Small intestine (tissue), 7 donors: ENCODE data around the gene ACTBL2. TPM values are rescaled to one million over a fixed set of nuclear protein-coding genes. Genes with fewer than 3 reads are reported as not detected.

Experiments
- DNase-seq, 2 donors: peaks; one replicate each; pipeline versions ENCODE4 v3.0.0 to v3.0.0-alpha.2; 2013
- FAIRE-seq: peaks from 2 replicates; lab custom pipeline; 2012; peaks lifted over from hg19 to GRCh38; lab: Jason Lieb, UNC
- H3K27ac ChIP-seq, 3 donors: one replicate each; pipeline ENCODE4 v1.5.1; 2013; ENCODE audit warnings: low read length in 2 of 3, mild to moderate bottlenecking in 2 of 3, control low read depth in 1 of 3, inconsistent platforms in 1 of 3, low read depth in 1 of 3, moderate library complexity in 1 of 3
- H3K27me3 ChIP-seq, 3 donors: one replicate each; pipeline ENCODE4 v1.6.1; 2013; ENCODE audit warnings: low read length in 3 of 3, inconsistent platforms in 1 of 3; ENCODE audit not compliant: control insufficient read depth in 3 of 3, insufficient read depth in 3 of 3
- H3K36me3 ChIP-seq, 3 donors: one replicate each; pipeline ENCODE4 v1.6.1; 2013; ENCODE audit warnings: low read length in 3 of 3, inconsistent platforms in 1 of 3, low read depth in 1 of 3, mild to moderate bottlenecking in 1 of 3, moderate library complexity in 1 of 3; ENCODE audit not compliant: control insufficient read depth in 3 of 3, insufficient read depth in 2 of 3
- H3K4me1 ChIP-seq, 3 donors: one replicate each; pipeline ENCODE4 v1.6.1; 2013; ENCODE audit warnings: low read length in 2 of 3, inconsistent platforms in 1 of 3, low read depth in 1 of 3, mild to moderate bottlenecking in 1 of 3, moderate library complexity in 1 of 3; ENCODE audit not compliant: control insufficient read depth in 3 of 3, insufficient read depth in 2 of 3
- H3K4me3 ChIP-seq, 3 donors: one replicate each; pipeline ENCODE4 v1.5.1; 2013; ENCODE audit warnings: low read length in 3 of 3, control low read depth in 1 of 3, inconsistent platforms in 1 of 3, low read depth in 1 of 3, mild to moderate bottlenecking in 1 of 3, moderate library complexity in 1 of 3
- H3K9me3 ChIP-seq, 2 donors: one replicate each; pipeline ENCODE4 v1.6.1; 2013; ENCODE audit warnings: low read depth in 1 of 2, low read length in 1 of 2; ENCODE audit not compliant: control insufficient read depth in 2 of 2, insufficient read depth in 1 of 2
- WGBS, 3 donors: extraction: QIAGEN DNeasy Blood & Tissue Kit; methylation state at CpG; one replicate each; pipeline ENCODE4 v1.1.7; 2013; 5-methylcytosine and 5-hydroxymethylcytosine counted together
- polyA plus RNA-seq, 4 donors: library from polyadenylated mRNA; stranded (reverse) in 3 of 4; unstranded in 1 of 4; fragments of 200-250 nt in 3 of 4; fragments of 120-200 nt in 1 of 4; gene quantifications; one replicate each; pipeline versions ENCODE4 v1.2.1 to v1.2.3, GENCODE V29; 2013
- donor health status: healthy with polysubstance abuse.
- donor health status: control.
- donor health status: control.
- donor health status: Bipolar disorder and iron deficiency.
- donor health status: healthy.

ACTBL2 gene
- polyA plus RNA-seq, 4 donors: not detected

GRCh38 chr5:57513785-57514184, 31.2 kb upstream of the ACTBL2 start:
- peaks cover 2 to 7% (median 4%) of the 10 kb centered on the region in 3 donors for H3K27me3 ChIP-seq
- WGBS, 3 donors: 90 to 96% (median 91%) methylated on average over 2 of the region's 2 CpGs
- FAIRE-seq (no peak), DNase-seq (no peak)
- H3K4me1 ChIP-seq: no peaks in the 10 kb centered on the region
- H3K27ac ChIP-seq: no peak overlapping the region
- H3K9me3 ChIP-seq: no peaks in the 10 kb centered on the region
- H3K4me3 ChIP-seq: no peak overlapping the region
- H3K36me3 ChIP-seq: no peaks in the 10 kb centered on the region

- FAIRE-seq (no peak), DNase-seq (no peak)
- Histone ChIP-seq H3K4me1 (no peaks in the 10 kb centered on the region), H3K36me3 (no peaks in the 10 kb centered on the region), H3K9me3 (no peaks in the 10 kb centered on the region), H3K4me3 (no peak overlapping the region), H3K27ac (no peak overlapping the region), H3K27me3 (peaks cover 2 to 7% (median 3%) of the 10 kb centered on the region in 3 donors)
- 38 to 74% (median 43%) methylated on average over 1 of the region's 1 CpG for WGBS, 3 donors
These were observed 28.7 kb upstream of the ACTBL2 start for GRCh38 chr5:57511321-57511720.

GRCh38 chr5:57509501-57510260, 27.1 kb upstream of the ACTBL2 start:
- WGBS, 3 donors: 61 to 69% (median 67%) methylated on average over 3 of the region's 3 CpGs

GRCh38 chr5:57508211-57508610, 25.6 kb upstream of the ACTBL2 start:
- H3K27ac ChIP-seq: no peak overlapping the region
- no peaks in the 10 kb centered on the region for H3K4me1 ChIP-seq
- no peaks in the 10 kb centered on the region for H3K36me3 ChIP-seq
- no peaks in the 10 kb centered on the region for H3K9me3 ChIP-seq
- FAIRE-seq: no peak
- WGBS, 3 donors: 71 to 86% (median 78%) methylated on average over 2 of the region's 2 CpGs
- no peak for DNase-seq
- no peak overlapping the region for H3K4me3 ChIP-seq
- peaks cover 2 to 10% (median 2%) of the 10 kb centered on the region in 3 donors for H3K27me3 ChIP-seq

More at GRCh38 chr5:57509501-57510260, 27.1 kb upstream of the ACTBL2 start:
- FAIRE-seq (no peak), DNase-seq (no peak)
- Histone ChIP-seq H3K27ac (no peak overlapping the region), H3K27me3 (peaks cover 2 to 7% (median 2%) of the 10 kb centered on the region in 3 donors), H3K9me3 (no peaks in the 10 kb centered on the region), H3K36me3 (no peaks in the 10 kb centered on the region), H3K4me3 (no peak overlapping the region), H3K4me1 (no peaks in the 10 kb centered on the region)

- Histone ChIP-seq H3K27me3 (peaks cover 2% of the 10 kb centered on the region in 3 donors), H3K27ac (no peak overlapping the region), H3K36me3 (no peaks in the 10 kb centered on the region), H3K4me1 (no peaks in the 10 kb centered on the region), H3K4me3 (no peak overlapping the region), H3K9me3 (no peaks in the 10 kb centered on the region)
- DNase-seq (no peak), FAIRE-seq (no peak)
- 43 to 75% (median 60%) methylated on average over 5 of the region's 5 CpGs for WGBS, 3 donors
These were observed 22.9 kb upstream of the ACTBL2 start for GRCh38 chr5:57505272-57506200.

GRCh38 chr5:57504357-57504756, 21.7 kb upstream of the ACTBL2 start:
- DNase-seq (no peak), FAIRE-seq (no peak)
- Histone ChIP-seq H3K27ac (no peak overlapping the region), H3K27me3 (peaks cover 0 to 2% (median 2%) of the 10 kb centered on the region in 3 donors), H3K36me3 (no peaks in the 10 kb centered on the region), H3K4me1 (no peaks in the 10 kb centered on the region), H3K9me3 (no peaks in the 10 kb centered on the region), H3K4me3 (no peak overlapping the region)
- 74 to 88% (median 76%) methylated on average over 5 of the region's 5 CpGs for WGBS, 3 donors

- Histone ChIP-seq H3K27ac (no peak overlapping the region), H3K9me3 (no peaks in the 10 kb centered on the region), H3K4me1 (no peaks in the 10 kb centered on the region), H3K27me3 (peaks cover 0 to 2% (median 0%) of the 10 kb centered on the region in 3 donors), H3K4me3 (no peak overlapping the region), H3K36me3 (no peaks in the 10 kb centered on the region)
- DNase-seq (no peak), FAIRE-seq (no peak)
- WGBS, 3 donors: 50 to 68% (median 53%) methylated on average over 3 of the region's 3 CpGs
These were observed 20.8 kb upstream of the ACTBL2 start for GRCh38 chr5:57503433-57503832.

GRCh38 chr5:57501414-57502201, 19.0 kb upstream of the ACTBL2 start:
- Histone ChIP-seq H3K4me1 (no peaks in the 10 kb centered on the region), H3K27ac (no peak overlapping the region), H3K36me3 (no peaks in the 10 kb centered on the region), H3K9me3 (no peaks in the 10 kb centered on the region), H3K27me3 (peaks cover 0 to 2% (median 0%) of the 10 kb centered on the region in 3 donors), H3K4me3 (no peak overlapping the region)
- FAIRE-seq (no peak), DNase-seq (no peak)
- whole genome bisulfite sequencing, 3 donors: 65 to 80% (median 71%) methylated on average over 7 of the region's 7 CpGs
